ENCODE data around the gene FEM1B.

The FEM1B gene

DNA sequence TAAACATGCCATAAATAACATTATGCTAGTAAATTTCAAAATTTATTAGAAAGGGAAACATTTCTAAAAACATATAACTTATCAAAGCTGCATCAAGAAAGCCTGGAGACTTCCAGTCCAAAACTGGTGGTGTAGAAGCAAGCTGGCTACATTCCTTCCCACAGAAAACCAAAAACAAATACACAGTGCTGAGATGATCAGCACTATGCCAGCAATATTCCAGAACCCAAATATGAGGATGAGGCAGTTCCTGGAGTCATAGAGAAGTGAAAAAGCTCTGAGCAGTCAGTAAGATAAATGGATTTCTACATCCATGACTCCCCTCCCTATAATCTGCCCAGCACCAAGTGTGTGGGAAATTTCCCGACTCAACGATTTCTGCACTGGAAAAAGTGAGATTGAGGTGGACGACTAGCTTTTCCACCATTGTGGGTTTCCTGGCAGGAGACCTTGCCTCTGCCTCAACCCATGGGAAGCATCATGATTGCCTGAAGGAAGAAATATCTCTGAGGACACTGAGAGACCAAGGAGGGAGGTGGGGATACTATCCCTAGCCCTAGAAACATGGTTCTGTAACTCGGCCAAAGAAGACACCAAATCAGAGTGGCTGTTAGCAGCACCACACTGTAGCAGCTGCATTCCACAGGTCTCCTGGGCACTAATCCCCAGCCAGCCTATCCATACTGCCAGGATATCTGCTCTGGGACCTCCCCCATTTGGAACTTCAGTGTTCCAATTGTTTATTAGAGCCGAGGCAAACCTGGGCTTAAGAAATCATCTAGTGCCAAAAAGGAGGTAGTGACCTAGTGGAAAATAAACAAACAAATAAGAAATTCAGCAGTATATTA, 36.2 kb upstream of the FEM1B start:
- no peak overlapping the region for H3K27ac ChIP-seq
- TF ChIP-seq, protein P1, sequence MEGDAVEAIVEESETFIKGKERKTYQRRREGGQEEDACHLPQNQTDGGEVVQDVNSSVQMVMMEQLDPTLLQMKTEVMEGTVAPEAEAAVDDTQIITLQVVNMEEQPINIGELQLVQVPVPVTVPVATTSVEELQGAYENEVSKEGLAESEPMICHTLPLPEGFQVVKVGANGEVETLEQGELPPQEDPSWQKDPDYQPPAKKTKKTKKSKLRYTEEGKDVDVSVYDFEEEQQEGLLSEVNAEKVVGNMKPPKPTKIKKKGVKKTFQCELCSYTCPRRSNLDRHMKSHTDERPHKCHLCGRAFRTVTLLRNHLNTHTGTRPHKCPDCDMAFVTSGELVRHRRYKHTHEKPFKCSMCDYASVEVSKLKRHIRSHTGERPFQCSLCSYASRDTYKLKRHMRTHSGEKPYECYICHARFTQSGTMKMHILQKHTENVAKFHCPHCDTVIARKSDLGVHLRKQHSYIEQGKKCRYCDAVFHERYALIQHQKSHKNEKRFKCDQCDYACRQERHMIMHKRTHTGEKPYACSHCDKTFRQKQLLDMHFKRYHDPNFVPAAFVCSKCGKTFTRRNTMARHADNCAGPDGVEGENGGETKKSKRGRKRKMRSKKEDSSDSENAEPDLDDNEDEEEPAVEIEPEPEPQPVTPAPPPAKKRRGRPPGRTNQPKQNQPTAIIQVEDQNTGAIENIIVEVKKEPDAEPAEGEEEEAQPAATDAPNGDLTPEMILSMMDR (IDR thresholded peaks at IDR 0.05), result no peak
- no peak for TF ChIP-seq ZFX (IDR thresholded peaks at IDR 0.05; ENCODE audit: borderline replicate concordance)

DNA sequence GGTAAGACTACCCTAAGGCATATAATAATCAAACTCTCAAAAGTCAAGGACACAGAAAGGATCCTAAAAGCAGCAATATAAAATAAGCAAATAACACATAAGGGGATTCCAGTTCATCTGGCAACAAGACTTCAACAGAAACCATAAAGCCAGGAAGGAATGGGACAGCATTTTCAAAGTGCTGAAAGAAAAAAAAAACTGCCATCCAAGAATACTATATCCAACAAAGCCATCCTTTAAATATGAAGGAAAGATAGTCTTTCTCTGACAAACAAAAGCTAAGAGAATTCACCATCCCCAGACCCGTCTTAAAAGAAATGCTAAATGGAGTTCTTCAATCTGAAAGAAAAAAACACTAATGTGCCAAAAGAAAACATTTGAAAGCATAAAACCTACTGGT, 33.3 kb upstream of the FEM1B start:
- TF ChIP-seq, protein P1 (IDR thresholded peaks at IDR 0.05), result no peak
- TF ChIP-seq ZFX (IDR thresholded peaks at IDR 0.05; ENCODE audit: borderline replicate concordance), result no peak
- H3K27ac ChIP-seq, result no peak overlapping the region

DNA sequence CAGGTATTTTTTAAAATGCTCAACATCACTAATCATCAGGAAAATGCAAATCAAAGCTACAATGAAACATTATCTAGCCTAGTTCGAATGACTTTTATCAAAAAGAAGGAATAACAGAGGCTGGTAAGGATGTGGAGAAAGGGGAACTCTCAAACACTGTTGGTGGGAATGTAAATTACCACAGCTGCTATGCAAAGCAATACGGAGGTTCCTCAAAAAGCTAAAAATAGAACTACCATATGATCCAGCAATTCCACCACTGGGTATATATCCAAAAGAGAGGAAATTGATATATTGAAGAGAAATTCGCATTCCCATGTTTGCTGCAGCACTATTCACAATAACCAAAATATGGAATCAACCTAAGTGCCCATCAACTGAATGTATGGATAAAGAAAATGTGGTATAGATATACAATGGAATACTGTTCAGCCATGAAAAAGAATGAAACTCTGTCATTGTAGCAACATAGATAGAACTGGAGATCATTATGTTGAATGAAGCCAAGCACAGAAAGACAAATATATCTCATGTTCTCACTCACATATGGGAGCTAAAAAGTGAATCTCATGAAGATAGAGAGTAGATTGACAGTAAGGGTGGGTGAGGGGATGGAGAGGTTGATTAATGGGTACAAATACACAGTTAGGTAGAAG, 28.4 kb upstream of the FEM1B start:
- H3K27ac ChIP-seq, result no peak overlapping the region
- TF ChIP-seq, protein P1 (IDR thresholded peaks at IDR 0.05), result no peak
- no peak for TF ChIP-seq ZFX (IDR thresholded peaks at IDR 0.05; ENCODE audit: borderline replicate concordance)

DNA sequence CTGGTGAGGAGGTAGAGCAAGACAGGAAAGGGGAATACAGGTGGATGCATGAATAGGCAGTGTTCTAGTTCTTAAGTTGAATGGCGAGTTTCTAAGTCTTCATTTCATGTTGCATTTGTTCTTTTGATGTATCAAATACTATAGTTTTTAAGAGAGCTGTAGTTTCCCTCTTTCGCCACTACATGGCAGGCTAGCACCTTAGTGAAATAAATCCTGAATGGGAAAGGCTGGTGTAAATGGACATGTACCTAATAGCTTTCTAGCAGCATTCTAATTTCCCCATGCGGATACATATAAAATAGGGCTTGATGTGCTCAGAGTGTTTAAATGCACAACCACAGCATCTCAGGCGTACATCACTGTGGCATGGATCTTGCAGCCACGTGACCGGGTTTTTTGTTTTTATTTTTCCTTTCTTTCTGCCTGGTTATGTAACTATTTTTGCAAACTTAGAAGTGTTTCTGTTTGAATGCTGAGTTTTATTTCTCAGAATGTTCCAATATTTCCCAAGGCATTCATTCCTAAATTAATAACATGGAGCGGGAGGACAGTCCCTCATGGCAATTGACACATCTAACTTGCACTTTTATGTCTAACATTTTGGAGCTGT, 24.5 kb upstream of the FEM1B start:
- TF ChIP-seq ZFX (IDR thresholded peaks at IDR 0.05; ENCODE audit: borderline replicate concordance), result no peak
- TF ChIP-seq, protein P1 (IDR thresholded peaks at IDR 0.05), result peak; percentile 93
- H3K27ac ChIP-seq, result no peak overlapping the region

DNA sequence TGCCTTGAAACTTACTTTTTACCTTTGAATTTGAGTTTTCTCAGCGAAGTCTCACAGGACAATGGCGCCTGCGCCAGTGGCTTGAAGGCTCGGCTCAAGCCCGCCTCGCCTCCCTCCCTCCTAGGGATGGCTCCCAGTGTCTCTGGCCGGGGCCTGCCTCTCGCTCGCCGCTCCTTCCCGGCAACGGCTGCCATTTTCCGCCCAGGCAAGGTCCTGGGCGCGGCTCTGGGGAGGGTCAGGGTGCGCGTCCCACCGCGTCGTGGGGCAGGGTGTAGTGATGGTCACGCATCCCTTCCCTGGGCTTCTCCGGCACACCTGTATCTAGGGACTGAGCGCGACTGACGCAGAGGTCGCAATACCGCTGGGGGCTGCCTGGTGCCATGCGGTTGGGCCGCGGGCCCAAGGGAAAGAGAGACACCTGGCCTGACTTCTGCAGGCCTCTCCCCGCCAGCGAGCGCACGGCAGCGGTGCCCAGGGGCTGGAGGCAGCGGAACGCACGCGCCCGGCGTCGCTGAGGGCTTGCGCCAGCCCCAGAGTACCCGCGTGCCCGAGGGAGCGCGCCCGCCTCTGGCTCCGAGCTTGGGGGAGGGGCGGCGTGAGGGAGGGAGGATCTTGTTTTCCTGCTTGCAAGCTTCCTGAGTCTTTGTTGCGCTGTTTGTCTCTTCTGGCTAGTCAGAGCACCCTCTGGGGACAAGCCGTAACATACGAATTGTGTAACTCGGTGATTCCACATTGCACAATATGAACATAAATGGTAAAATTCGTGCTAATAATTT, 20.7 kb upstream of the FEM1B start:
- TF ChIP-seq ZFX (IDR thresholded peaks at IDR 0.05; ENCODE audit: borderline replicate concordance), result no peak
- TF ChIP-seq, protein P1 (IDR thresholded peaks at IDR 0.05), result peak; percentile 30
- H3K27ac ChIP-seq, result peak overlapping the region; percentile 69

DNA sequence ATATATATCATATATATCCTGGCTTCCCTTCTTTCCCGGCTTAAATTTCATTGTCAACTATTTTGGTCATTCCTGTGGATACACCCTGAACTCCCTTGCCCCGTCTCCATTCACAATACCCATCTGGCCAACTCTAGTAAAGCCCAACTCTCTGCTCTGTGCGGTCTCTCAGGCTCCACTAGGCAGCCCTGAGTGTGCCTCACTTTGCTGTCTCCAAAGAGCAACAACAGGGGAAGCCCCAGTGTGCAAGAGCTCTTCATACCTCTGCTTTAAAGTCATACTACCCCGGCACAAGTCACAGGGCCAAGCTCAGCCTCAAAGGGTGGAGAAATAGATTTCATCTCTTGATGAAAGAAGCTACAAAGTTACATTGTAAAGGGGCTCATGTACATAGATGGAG, 18.9 kb upstream of the FEM1B start:
- H3K27ac ChIP-seq, result no peak overlapping the region
- TF ChIP-seq, protein P1 (IDR thresholded peaks at IDR 0.05), result no peak
- TF ChIP-seq ZFX (IDR thresholded peaks at IDR 0.05; ENCODE audit: borderline replicate concordance), result no peak

All from 22Rv1 (cell line).